Prostate gland (tissue), 2 donors: Measurements from ENCODE around the gene DMAP1.

Experiments
- POLR2A ChIP-seq: fragments of 450-650 bp; IDR thresholded peaks from one replicate; pipeline ENCODE4 v1.6.1; 2016; ENCODE audit warnings: antibody characterized with exemption, mild to moderate bottlenecking
- POLR2AphosphoS5 ChIP-seq: sonication (generic); formaldehyde crosslinking; IDR thresholded peaks from one replicate; pipeline ENCODE4 v1.6.1; 2017; ENCODE audit warnings: antibody characterized with exemption
- TF ChIP-seq, protein P1 (sequence below), 4 experiments: fragments of 200-600 bp in 2 of 4; fragments of 450-650 bp in 2 of 4; sonication (generic) in 2 of 4; IDR thresholded peaks; 1 replicate in 3 of 4; 2 replicates in 1 of 4; pipeline ENCODE4 v1.5.1; 2016 to 2019; ENCODE audit warnings: antibody characterized with exemption in 4 of 4, mild to moderate bottlenecking in 2 of 4, moderate library complexity in 2 of 4

DNA sequence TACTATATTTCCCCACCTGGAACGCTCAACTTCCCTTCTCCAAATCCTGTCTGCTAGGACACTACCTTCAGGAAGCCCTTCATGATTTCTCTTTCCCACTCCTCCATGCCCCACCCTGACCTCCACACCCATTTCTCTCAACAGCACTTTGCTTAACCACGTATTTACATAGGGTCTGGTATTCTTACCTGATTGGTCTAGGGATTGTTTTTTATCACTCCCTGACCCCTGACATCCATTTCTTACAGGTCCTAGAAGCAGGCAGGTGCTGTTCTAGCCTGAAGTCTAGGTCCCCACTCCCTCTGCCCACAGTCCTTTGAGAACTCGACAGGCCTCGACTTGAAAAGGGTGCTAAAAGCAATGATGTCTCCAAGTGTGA, 47.5 kb downstream of the DMAP1 start:
- TF ChIP-seq, protein P1, sequence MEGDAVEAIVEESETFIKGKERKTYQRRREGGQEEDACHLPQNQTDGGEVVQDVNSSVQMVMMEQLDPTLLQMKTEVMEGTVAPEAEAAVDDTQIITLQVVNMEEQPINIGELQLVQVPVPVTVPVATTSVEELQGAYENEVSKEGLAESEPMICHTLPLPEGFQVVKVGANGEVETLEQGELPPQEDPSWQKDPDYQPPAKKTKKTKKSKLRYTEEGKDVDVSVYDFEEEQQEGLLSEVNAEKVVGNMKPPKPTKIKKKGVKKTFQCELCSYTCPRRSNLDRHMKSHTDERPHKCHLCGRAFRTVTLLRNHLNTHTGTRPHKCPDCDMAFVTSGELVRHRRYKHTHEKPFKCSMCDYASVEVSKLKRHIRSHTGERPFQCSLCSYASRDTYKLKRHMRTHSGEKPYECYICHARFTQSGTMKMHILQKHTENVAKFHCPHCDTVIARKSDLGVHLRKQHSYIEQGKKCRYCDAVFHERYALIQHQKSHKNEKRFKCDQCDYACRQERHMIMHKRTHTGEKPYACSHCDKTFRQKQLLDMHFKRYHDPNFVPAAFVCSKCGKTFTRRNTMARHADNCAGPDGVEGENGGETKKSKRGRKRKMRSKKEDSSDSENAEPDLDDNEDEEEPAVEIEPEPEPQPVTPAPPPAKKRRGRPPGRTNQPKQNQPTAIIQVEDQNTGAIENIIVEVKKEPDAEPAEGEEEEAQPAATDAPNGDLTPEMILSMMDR (IDR thresholded peaks at IDR 0.05), result no peak
- TF ChIP-seq POLR2AphosphoS5 (no peak), POLR2A (no peak)
